Measurements from ENCODE around the gene PSD4. TPM values are rescaled to one million over a fixed set of nuclear protein-coding genes. Genes with fewer than 3 reads are reported as not detected.

The PSD4 gene
- total RNA-seq, 1 experiment from 2014 or later = 9.6 TPM

GRCh38 chr2:113207021-113207420 lies 33.2 kb downstream of the PSD4 start:
- intact Hi-C loops (cut with micrococcal nuclease) = no loop called here
- H3K36me3 Mint-ChIP-seq (ENCODE audit: insufficient read depth, unreplicated experiment) = peaks cover 4% of the 10 kb centered on the region
- peaks cover 40% of the 10 kb centered on the region for H3K4me1 Mint-ChIP-seq (ENCODE audit: insufficient read depth, unreplicated experiment)
- no peaks in the 10 kb centered on the region for H3K9me3 Mint-ChIP-seq (ENCODE audit: unreplicated experiment)
- no peak for TF ChIP-seq CTCF (IDR thresholded peaks at IDR 0.05; ENCODE audit: unreplicated experiment)
- no peak overlapping the region for H3K4me3 Mint-ChIP-seq (ENCODE audit: unreplicated experiment)
- ChIA-PET POLR2A (interaction anchor here (0.7 to 1.5 kb wide), 3 partner anchors 30 to 158 kb away, joined by 3 to 5 read pairs (median 4); no protein-coding TSS in a partner anchor), CTCF (interaction anchor here (0.6 to 19.2 kb wide), 7 partner anchors 39 to 192 kb away, joined by 3 to 505 read pairs (median 11); no protein-coding TSS in a partner anchor)
- BruUV-seq (replicated peaks) = no TSS peak
- H3K27ac Mint-ChIP-seq (ENCODE audit: low read depth, unreplicated experiment) = no peak overlapping the region
- no peak for DNase-seq (ENCODE audit: unreplicated experiment)
- H3K27me3 Mint-ChIP-seq (ENCODE audit: insufficient read depth, unreplicated experiment) = no peaks in the 10 kb centered on the region

DNA sequence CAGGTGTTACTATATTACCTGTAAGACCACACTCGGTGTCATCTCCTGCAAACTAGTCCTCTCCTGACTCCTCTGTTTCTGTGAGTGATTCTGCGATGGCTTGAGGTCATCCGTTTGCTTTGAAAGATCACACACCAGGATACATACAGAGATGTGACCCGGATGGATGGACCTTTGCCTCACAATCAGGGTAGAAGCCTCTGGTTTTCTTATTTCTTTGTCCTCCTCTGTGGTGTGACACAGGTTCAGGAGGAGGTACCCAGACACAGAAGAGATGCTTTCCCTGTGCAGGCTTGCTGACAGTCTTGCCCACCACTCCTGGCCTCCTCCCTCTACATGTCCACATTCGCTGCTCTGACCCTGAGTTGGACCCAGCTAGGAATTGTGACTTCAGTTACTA lies 34.6 kb downstream of the PSD4 start:
- no peak for DNase-seq (ENCODE audit: unreplicated experiment)
- Mint-ChIP-seq H3K27ac (ENCODE audit: low read depth, unreplicated experiment) (no peak overlapping the region), H3K9me3 (ENCODE audit: unreplicated experiment) (no peaks in the 10 kb centered on the region), H3K4me1 (ENCODE audit: insufficient read depth, unreplicated experiment) (peaks cover 42% of the 10 kb centered on the region), H3K27me3 (ENCODE audit: insufficient read depth, unreplicated experiment) (no peaks in the 10 kb centered on the region), H3K4me3 (ENCODE audit: unreplicated experiment) (no peak overlapping the region), H3K36me3 (ENCODE audit: insufficient read depth, unreplicated experiment) (no peaks in the 10 kb centered on the region)
- no TSS peak for BruUV-seq (replicated peaks)
- POLR2A ChIA-PET = no interaction called here
- intact Hi-C loops (cut with micrococcal nuclease) = no loop called here
- TF ChIP-seq CTCF (IDR thresholded peaks at IDR 0.05; ENCODE audit: unreplicated experiment) = no peak
- CTCF ChIA-PET = interaction anchor here (19.2 kb wide), 1 partner anchor 38 kb away, joined by 505 read pairs; no protein-coding TSS in a partner anchor

DNA sequence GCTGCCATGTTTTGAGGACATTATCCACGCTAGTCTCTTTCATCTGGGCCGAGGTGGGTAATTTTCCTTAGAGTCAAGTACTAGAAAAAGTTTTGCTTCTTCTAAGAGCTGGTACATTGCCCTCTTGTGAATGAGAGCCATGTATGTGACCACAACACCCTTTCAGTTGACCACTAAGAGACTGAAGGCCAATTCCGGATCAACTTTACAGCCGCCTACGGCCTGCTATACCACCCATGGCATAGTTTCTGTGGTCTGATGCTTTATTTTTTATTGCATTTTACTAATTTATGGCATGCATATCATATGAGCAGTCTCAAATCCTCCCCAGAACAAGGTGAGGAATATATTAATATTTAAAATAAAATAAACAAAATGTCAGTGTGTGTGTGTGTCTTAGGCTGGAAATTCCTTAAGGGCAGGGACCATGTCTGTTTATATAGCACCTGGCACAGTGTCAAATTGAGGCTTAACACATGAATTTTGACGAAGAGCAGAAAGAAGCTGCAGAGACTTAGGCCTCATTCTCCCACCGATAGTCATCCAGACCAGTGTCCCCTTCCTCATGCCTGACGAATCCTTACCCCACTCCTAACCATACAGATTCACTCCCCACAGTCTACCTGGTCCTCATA lies 35.4 kb downstream of the PSD4 start:
- H3K36me3 Mint-ChIP-seq (ENCODE audit: insufficient read depth, unreplicated experiment) = no peaks in the 10 kb centered on the region
- ChIA-PET POLR2A (interaction anchor here (4.4 kb wide), 1 partner anchor 30 kb away, joined by 64 read pairs; no protein-coding TSS in a partner anchor), CTCF (interaction anchor here (2.0 to 19.2 kb wide), 2 partner anchors 37 to 181 kb away, joined by 13 to 505 read pairs; no protein-coding TSS in a partner anchor)
- H3K27ac Mint-ChIP-seq (ENCODE audit: low read depth, unreplicated experiment) = peak overlapping the region; percentile 92
- H3K4me1 Mint-ChIP-seq (ENCODE audit: insufficient read depth, unreplicated experiment) = peaks cover 38% of the 10 kb centered on the region
- no peaks in the 10 kb centered on the region for H3K9me3 Mint-ChIP-seq (ENCODE audit: unreplicated experiment)
- H3K4me3 Mint-ChIP-seq (ENCODE audit: unreplicated experiment) = no peak overlapping the region
- intact Hi-C loops (cut with micrococcal nuclease) = no loop called here
- H3K27me3 Mint-ChIP-seq (ENCODE audit: insufficient read depth, unreplicated experiment) = no peaks in the 10 kb centered on the region
- no peak for TF ChIP-seq CTCF (IDR thresholded peaks at IDR 0.05; ENCODE audit: unreplicated experiment)
- BruUV-seq (replicated peaks) = no TSS peak
- no peak for DNase-seq (ENCODE audit: unreplicated experiment)

GRCh38 chr2:113209646-113210171 lies 35.9 kb downstream of the PSD4 start:
- no peaks in the 10 kb centered on the region for H3K9me3 Mint-ChIP-seq (ENCODE audit: unreplicated experiment)
- ChIA-PET POLR2A (interaction anchor here (4.4 kb wide), 1 partner anchor 30 kb away, joined by 64 read pairs; no protein-coding TSS in a partner anchor), CTCF (interaction anchor here (0.6 to 19.2 kb wide), 3 partner anchors 37 to 180 kb away, joined by 3 to 505 read pairs (median 13); no protein-coding TSS in a partner anchor)
- no peaks in the 10 kb centered on the region for H3K36me3 Mint-ChIP-seq (ENCODE audit: insufficient read depth, unreplicated experiment)
- H3K4me3 Mint-ChIP-seq (ENCODE audit: unreplicated experiment) = no peak overlapping the region
- no TSS peak for BruUV-seq (replicated peaks)
- intact Hi-C loops (cut with micrococcal nuclease) = loop anchor here (2.0 kb wide), 1 partner anchor 73 kb away; no protein-coding TSS in a partner anchor
- no peak for TF ChIP-seq CTCF (IDR thresholded peaks at IDR 0.05; ENCODE audit: unreplicated experiment)
- H3K27me3 Mint-ChIP-seq (ENCODE audit: insufficient read depth, unreplicated experiment) = no peaks in the 10 kb centered on the region
- peak overlapping the region; percentile 92 for H3K27ac Mint-ChIP-seq (ENCODE audit: low read depth, unreplicated experiment)
- no peak for DNase-seq (ENCODE audit: unreplicated experiment)
- peaks cover 36% of the 10 kb centered on the region for H3K4me1 Mint-ChIP-seq (ENCODE audit: insufficient read depth, unreplicated experiment)
